HG03039 (cell line): ENCODE results near the gene C1QL2.

Experiments
- ATAC-seq: cut with Tn5 transposase; IDR thresholded peaks from one replicate; pipeline ENCODE4 v1.9.1; 2021; ENCODE audit warnings: mild to moderate bottlenecking, moderate library complexity; ENCODE audit not compliant: unreplicated experiment

Gene C1QL2

DNA sequence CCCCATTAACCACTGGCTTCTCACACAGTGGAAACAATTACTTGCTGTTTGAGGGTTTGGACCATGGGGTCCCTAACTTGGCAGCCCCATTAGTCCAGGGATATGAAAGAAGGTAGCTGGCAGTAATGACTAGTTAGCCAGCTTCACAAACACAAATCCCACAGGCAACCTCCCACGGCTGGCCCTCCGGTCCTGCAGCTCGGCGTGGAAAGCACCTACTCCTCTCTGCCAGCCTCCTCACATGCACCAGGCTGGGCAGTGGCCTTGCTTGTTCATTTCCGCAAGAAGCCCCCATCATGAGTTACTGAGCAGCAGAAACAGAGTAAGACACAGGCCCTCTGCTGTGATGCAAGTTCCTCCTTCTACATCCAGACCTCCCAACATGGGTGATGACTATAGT lies 13.7 kb downstream of the C1QL2 start:
- no peak for ATAC-seq

DNA sequence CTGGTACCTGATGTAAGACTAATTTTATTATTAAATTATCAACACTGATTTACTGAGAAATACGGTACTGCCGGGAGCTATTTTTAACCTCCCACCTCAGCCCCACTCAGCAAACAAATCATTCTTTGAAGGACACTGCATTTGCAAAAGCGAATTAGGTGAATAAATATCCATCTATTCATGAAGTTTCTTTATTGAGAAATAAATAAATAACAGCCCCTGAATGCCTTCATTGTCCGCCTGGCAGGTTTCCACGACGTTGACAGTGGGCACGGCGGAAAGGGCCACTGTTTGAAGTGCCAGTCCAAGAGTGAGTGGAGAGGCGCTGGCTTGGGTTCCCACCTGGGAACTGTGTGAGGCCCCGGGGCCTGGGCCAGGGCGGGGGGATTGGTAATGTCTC lies 15.7 kb downstream of the C1QL2 start:
- ATAC-seq, result no peak

DNA sequence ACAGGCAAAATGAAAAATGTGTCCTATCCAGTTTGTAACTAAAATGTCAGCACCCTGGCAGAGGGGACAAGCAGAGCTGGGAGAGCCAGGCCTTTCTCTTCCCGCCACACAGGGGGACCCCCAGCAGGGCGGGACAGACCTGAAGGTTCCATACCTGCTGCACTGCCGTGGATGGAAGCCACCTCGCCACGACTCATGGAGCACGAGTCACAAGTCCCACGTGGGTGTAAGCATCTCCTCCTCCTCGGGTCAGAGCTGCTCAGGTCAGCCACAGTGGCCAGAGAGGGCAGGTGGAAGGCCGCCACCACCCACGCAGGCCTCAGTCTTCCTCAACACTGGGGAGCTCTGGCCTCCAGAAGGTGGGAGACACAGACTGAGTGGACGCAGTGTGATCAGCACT lies 21.0 kb downstream of the C1QL2 start:
- ATAC-seq, result no peak

DNA sequence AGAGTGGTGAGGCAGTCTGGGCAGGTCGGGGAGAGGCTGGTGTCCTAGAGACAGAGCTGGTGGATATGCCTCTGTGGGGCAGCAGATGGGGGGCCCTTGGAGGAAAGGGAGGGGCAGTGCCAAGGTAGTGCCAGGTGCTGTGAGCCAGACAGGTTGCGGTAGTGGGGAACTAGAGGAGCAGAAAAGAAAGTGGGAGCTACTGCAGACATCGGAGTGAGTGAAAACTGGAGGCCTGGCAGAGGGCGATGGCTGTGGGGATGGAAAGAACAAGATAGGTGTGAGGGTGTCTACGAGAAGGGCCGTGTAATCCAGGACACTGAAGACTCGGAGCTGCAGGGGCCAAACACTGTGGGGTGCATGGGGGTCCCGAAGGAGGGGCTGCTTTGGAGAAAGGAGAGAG lies 21.7 kb downstream of the C1QL2 start:
- no peak for ATAC-seq

DNA sequence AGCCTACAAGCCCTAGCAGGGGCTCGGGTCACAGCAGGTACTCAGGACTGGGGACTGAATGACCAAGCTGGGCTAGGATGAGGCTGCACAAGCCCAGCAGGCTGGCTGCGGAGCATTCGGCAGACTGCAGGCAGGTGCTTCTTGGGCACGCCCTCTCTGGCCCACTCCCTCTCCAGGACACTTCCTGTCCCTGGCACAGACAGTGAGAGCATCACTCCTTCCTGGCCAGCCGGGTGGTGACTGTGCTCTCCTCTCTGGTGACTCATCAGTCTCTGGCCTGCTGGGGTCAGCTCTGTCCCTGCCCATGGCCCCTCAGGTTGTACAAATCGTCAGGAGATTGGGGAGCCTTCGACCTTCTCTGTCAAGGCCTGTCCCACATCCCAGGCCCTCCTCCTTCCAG lies 22.5 kb downstream of the C1QL2 start:
- no peak for ATAC-seq

DNA sequence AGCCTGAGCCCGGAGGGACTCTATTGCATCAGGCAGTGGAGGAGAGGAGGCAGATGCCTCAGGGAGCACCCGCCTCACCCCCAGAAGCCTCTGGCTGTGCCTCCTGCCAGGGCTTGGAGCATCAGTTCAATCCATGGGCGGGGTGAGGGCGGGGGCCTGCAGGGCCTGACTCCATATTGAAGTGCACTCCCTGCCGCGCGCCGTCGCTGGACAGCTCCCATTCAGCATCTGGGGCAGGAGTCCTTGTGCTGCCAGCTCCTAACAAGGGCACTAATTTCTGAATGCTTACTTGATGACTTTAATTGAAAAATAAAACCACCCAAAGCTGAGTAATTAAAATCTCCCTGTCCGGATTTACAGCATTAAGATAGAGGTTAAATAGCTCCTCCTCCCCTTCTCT lies 23.8 kb downstream of the C1QL2 start:
- no peak for ATAC-seq

DNA sequence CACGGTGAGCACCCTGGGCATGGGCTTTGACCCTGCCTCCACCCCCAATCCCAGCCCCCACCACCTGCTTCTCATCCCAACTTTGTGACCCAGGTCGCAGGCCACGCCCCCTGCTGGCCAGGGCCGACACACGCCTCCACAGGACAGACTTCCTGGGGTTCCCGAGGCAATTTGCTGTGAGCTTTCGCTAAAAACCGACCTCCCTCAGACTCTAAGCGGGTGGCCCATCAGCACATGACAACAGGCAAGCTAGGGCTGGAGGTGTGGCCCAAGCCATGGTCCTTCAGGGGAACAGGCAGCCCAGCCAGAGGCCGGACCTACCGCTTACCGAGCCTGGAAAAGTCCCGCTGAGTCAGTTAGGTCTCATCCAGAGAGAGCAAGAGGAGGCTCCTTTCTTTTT lies 31.9 kb downstream of the C1QL2 start:
- no peak for ATAC-seq

DNA sequence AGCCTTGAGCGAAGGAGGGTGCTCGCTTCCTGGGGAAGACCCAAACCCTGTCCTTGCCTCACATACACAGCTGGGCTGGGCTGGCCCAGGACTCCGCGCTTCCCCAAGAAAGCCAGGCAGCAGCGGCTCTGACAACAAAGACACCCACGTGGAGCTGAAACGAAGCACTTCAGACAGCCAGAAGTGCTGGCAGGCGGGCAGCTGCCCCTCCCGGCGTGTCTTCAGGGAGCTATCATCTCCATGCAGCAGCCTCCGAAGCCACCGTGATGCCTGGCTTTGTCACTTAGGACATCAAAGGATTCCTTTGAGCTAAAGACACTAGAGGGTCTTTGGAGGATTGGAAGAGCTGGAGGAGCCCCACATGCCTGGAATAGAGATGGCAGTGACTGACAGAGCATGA lies 35.2 kb downstream of the C1QL2 start:
- ATAC-seq, result no peak

DNA sequence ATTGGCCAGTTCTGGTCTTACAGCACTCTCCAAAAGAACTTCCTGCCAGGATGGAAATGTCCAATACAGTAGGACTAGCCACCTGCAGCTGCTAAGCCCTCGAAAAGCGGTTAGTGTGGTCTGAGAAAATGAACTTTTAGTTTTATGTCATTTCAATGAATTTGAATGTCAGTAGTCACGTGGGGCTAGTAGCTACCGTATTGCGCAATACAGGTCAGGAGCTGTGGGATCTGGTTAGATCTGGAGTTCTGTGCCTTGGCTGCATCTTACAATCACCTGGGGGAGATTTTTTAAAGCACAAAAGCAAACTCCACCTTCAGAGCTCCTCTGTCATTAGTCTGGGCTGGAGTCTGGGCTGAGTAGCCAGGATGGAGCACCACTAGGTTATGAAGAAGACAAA lies 35.9 kb downstream of the C1QL2 start:
- ATAC-seq, result no peak

DNA sequence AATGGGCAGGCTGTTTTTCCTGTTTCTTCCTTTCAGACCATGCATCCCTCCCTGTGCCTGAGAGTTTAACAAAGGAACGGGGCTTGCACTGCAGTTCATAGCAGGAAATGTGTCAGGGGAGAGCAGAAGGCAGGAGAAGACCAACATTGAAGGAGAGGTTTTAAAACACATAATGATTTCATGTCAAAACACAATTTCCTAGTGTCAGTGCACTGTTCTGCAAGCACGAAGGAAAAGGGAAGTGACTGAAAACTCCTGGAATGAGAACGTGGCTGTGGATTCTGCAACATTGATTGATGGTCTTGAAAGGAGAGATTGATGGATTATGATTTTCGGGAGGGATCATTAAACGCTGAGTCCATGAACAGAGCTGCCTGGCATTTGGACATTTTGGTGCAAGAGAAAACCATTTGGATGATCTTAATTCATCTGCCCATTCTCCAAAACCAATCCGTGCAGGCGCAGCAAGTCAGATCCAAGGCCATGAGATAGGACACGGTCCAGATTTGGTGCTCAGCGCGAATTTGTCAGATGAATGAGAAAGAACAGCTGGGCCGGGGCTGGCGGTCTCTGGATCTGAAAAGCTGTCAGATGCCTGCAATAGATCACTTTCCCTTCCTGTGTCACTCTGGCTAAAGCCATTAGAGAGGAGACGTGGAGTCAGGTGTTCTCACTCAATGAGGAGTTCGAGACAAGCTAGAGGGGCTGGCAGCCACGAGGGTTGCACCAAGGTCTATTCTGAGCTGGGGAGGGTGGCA lies 38.4 kb downstream of the C1QL2 start:
- ATAC-seq, result no peak

DNA sequence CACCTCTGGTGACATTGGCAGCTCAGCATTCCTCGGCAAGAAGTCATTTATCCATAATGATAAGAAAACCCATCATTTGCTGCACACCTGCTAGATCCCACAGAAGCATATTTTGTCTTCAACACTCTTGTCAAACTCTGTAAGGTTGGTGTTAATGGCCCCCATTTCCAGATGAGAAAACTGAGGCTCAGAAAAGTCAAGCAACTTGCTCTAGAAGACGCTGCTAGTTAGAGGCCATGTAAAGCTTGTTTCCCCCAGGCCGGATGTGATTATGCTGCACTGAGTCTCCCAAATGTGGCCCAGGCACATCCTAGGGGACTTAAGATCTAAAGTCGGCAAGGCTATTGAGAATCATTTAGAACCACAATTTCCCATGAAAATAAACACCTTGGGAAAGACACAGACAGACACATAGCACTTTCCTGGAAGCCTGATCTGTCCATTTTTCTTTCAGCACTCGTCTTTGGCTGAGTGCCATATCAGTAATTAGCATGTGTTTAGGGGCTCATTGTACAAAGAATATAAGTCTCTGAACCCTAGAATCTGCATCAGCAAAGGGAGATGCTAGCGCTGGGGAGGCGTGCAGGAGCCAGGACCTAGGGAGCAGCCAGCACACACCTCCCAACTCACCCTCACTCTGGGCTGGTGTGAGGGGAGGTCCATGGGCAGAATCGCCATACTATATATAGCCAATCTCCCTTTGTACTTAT lies 39.3 kb downstream of the C1QL2 start:
- no peak for ATAC-seq

DNA sequence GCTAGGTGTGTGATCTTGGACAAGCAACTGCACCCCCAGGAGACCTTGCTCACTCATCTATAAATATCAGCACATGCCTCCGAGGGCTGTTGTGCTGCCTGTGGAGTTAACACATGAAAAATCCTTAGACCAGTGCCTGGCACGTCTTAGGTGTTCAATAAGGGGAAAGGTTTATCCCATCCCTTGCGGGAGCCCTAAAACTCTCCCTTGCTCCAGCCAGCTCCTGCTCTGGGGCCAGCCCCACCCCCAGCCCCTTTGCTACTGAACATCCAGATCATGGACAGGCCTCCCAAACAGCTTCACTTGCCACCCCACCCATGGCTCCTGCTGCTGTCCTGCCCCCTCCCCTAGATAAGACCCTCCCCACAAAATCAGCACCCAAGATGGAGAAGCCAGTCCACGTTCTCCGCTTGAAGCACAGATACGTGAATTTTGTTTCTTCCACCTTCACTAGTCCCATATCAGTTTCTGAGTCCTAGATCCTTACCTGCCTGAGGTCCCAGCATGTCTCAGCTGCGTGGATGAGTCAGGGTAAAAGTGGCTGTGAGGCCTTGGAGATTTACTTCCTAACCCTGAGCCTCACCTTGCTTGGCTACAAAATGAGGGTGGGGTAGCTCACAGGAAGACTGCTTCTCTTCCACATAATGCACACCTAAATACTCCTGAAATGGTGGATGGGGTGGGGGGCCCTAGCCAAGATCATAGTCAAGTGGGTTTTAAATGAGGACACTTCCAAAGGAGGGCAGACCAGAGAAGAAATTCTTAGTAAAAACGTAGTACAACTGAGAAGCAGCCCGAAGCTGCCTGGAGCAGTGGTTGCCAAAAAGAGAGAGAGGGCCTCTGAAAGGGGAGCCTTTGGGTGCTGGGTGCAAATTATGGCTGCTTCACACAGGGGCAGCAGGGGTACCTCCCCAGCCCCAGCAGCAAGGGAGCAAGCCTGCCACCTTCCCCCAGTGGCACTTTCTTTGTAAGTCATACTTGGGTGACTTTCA lies 40.4 kb downstream of the C1QL2 start:
- no peak for ATAC-seq

DNA sequence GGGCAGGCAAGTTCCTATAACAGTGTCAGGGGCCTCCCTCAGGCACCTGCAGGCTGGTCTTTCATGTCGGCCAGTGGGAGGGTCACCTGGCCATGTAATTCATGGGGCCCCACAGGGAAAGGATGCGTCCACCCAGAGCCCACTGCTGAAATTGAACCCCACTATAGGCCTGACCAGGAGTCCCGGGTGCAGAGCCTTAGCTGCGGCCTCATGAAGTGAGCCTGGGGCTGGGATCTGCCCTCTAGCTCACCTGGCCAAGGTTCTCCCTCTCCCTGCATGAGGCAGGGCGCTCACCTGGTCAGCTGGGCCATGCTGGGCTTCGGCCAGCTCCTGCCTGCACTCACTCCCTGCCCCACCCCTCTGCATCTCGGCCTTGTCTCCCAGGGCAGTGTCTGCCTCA lies 41.1 kb downstream of the C1QL2 start:
- ATAC-seq, result no peak

DNA sequence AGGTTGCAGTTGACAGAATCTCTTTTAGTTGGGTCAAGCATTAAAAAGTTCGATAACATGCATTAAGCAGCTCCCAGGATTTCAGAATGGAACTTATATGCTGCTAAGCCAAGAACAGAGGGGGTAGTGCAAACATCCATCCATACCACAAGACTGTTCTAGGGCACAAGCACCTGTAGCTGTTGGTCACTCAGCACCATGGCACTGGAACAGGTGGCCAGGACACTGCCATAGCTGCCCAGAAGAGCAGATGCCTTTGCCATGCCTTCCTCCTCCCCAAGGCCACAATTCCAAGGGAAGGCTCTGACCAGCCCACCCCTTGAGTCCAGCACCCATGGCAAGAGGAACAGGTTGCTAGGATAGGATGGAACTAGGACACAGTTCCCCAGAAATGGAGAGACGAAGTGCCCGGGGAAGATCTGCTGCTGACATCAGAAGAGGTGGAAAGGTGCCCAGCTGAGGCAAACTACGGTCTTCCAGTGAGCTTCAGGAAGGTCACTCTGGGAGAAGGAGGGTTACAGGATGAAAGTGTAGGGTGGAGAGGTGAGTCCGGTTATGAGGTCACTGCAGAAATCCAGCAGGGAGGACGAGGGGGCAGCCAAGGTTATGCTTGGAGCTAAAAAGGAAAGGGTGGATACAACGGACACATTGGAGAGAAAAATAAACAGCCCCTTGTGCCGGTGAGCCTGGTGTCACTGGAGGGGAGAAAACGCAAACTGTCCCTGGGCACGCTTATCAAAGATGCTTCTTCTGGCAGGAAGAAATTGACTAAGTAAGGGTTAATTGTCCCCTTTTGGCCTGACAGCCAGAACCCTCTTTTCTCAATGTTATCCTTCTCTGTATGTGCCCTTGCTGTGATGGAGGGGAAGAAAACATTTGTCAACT lies 41.9 kb downstream of the C1QL2 start:
- no peak for ATAC-seq

DNA sequence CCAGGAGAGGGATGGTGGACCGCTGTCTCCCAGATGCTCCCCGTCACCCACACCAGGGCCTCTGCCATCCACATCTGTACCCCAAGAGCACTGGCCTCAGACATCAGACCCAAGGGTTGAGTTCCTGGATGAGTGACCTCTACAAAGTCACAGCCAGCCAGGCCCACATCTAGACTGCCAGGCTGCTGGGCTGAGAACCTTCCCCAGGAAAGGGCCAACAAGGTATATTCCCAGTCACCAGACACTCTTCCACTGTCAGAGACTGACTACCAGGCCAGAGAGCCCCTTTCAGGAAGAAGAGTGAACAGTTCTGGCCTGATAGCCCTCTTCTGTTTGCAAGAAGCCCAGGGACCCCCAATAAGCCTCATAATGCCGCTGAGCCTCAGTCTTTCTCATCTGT lies 44.3 kb downstream of the C1QL2 start:
- ATAC-seq, result no peak

DNA sequence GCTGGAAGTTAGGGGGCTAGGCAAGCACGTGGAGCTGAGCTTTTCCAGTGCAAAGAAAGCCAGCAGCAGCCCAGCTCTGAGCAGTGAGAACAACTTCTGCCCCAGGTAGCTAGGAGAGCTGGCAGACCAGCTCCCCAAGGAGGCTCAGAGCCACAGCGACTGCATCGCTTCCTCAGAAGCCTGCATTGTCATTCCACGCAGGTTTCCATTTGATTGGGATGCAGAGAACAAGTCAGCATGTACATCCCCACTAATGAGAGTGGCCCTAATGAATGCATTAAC lies 45.1 kb downstream of the C1QL2 start:
- no peak for ATAC-seq

DNA sequence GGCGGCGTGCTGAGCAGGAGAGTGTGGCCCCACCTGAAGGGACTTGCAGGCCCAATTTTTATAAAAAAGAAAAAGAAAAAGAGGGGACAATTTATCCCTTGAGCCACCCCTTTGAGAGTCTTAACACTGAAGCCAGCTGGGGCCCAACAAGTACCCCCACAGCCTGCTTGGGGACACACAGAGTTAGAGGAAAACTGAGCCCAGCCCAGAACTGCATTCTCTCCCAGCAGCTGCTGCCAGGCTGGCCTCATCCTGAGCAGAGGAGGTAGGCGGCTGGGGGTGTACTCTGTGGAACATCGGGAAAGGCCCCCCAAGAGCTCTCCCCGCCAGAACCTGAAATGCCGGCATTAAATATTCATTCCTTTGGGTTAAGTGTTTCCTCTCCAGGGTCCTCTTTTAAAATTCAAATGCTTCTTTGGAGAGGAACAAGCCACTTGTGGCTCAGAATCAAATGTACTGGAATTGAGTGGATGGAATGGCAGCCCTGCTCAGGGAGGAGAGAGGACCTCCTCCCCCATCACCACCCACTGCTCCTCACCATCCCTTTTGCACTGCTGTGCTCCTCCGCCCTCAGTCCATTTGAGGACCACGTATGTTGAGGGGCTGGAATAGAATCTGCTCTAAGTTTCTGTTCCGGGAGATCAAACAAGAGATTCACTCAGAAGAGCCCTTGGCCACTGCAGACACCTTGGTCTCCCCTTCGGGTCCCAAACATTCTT lies 45.6 kb downstream of the C1QL2 start:
- ATAC-seq, result no peak

DNA sequence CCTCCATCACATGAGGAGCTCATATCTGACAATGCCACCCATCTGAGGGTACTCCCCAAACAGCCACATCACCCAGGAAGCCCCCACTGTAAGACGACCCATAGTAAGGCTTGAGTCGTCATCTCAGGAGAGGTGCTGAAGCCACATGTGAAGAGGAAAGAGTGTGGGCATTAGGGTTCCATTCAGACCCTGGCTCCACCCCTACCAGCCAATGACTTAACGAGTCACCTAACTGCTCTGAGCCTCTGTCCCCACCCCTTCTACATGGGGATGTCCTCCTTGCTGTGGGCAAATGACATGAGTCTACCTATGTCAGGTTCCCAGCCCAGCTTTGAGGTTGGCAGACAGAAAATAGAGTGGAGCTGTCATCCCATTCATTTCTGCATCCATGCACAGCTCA lies 46.3 kb downstream of the C1QL2 start:
- no peak for ATAC-seq

DNA sequence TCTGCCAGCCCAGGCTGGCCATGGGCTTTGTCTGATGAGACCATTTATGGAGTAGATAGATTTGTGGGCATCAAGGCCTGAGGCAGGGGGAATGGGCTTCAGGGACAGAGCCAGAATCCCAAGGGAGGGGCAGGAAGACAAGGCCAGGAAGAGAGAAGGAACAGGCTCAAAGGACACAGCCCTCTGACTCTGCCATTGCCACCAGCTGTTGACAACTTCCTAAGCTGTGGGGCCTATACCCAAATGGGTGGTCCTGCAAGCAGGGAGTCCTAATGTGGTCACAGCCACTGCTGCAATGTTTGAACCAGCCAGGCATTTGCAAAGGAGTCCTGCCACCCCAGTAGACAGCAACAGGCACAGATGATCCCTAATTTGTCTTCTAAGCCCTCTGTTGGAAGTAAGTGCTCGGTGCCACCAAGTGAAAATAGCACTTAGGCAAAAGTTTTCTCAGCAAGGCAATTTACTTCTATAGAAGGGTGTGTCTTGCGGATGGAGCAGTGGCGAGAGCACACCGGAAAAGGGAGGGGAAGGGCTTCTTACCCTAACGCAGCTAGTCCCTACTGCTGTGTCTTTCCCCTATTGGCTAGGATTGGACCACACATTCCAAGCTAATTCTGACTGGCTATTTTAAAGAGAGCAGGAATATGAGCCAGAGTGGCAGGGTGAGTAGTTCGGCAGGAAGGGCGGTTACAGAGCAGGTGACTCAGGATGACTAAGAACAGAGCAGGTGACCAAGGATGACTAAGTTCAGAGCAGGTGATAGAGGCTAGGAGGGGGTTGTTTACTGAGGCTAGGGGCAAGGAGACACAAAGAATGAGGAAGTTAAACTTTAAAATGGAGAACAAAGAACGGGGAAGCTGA lies 47.2 kb downstream of the C1QL2 start:
- no peak for ATAC-seq
